ENCODE data around the gene TRPC1.

GRCh38 chr3:142768338-142768737 is 44.5 kb downstream of the TRPC1 start:
- TF ChIP-seq YY1 (IDR thresholded peaks at IDR 0.05; ENCODE audit: insufficient read depth, insufficient read length) (no peak), ZNF274 (IDR thresholded peaks at IDR 0.05; ENCODE audit: low read depth, low read length) (no peak), SUZ12 (IDR thresholded peaks at IDR 0.05; ENCODE audit: extremely low read depth, insufficient read depth, insufficient read length) (no peak)

All from NT2/D1 (cell line).